Measurements from ENCODE around the gene PCP4.
"Not testable (repeated sequence)": the region's sequence is repeated elsewhere in the genome, so short reads cannot be mapped to it uniquely, and the experiment has no call there.

The PCP4 gene

DNA sequence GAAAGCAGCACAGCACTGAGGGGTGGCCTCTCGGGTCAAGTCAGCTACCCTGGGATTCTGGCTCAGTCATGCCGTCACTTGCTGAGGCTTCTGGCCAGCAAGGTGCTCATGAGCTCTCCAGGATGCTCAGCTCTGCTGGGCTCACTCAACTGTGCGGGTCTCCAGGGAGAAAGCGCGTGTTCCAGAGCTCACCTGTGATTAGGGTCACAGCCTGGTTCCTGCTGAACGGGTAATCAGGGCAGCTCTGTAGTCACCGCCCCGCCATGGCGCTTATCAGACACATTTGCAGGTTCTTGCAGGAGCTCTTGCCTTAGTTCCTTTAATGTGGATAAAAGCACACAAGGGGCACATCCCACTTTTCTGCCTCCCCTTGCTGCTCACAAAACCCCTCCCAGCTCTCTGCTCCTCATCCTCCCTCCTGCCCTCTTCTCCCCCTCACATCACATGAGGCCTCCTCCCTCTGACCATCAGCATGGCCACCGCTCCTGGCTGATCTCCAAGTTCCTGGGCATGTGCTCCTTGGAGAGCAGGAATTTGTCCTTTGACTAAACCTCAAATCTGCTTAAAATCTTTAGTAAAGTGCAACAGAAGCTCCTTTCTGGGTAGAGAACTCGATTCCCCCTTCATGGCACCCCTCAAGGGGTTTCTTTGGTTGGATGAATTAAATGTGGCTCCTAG lies 2.0 kb downstream of the PCP4 start:
- DNase-seq = no peak

DNA sequence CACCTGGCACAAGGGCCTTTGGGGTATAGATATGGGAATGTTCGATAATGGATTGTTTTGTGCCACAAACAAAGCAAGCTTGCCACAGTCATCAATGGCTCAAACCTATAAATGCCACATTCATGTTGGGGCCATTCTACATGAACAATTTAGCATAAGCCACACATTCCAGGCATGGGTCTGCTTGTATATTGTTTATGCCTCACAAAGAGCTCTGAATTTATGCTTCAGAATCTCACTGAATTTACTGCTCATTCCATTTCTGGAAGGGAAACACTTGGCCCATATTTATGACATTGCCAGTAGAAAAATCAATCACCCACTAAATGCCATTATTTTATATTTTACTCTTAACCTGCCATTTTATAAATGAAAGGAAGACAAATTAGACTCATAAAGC lies 6.4 kb downstream of the PCP4 start:
- no peak for DNase-seq

DNA sequence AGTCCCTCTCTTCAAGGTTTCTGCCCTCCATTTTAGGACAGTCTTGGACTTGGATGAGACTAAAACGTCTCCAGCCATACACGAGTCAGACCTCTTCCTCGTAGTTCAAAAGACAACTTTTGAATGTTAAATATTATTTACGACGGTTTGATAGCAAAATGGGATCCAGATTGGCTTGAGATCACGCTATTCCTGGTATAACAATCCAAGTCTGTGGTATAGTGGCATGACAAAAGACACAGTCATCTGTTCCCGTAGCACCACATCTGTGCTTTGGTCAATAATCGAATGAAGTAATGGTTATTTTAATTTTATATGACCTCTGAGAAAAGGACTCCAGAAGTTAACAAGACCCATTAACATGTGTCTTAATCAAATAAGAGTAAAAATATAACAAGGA lies 7.0 kb downstream of the PCP4 start:
- no peak for DNase-seq

DNA sequence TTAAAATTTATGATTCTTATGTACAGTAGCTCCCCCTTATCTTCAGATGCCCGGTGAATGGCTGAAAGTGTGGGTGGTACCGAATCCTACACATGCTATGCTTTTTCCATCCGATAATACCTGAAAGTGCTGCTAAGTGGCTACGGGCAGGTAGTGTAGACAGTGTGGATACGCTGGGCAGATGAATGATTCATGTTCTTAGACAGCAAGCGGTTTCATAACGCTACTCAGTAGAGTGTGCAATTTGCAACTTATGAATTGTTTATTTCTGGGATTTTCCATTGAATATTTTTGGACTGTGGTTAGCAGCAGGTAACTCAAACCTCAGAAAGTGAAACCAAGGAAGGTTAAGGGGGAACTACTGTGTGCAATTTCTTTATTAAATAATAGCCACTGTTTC lies 7.5 kb downstream of the PCP4 start:
- DNase-seq = no peak

DNA sequence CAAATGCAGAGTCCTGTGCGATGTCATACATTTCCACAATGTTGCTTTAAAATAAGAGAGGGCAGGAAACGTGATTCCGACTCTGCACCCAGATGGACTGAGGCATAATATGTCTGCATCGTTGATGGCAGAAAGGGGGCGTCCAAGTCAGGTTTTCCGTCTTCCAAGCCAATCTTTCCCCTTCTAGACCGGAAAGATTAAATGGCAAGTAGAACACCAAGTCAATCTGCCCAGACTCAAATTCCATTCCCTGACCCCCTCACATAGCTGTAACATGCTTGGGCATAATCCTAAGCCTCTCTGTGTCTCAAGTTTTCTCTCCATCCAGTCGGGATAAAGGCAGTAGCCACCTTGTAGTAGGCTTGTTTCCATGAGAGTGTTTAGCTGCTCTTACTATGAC lies 14.4 kb downstream of the PCP4 start:
- no peak for DNase-seq

DNA sequence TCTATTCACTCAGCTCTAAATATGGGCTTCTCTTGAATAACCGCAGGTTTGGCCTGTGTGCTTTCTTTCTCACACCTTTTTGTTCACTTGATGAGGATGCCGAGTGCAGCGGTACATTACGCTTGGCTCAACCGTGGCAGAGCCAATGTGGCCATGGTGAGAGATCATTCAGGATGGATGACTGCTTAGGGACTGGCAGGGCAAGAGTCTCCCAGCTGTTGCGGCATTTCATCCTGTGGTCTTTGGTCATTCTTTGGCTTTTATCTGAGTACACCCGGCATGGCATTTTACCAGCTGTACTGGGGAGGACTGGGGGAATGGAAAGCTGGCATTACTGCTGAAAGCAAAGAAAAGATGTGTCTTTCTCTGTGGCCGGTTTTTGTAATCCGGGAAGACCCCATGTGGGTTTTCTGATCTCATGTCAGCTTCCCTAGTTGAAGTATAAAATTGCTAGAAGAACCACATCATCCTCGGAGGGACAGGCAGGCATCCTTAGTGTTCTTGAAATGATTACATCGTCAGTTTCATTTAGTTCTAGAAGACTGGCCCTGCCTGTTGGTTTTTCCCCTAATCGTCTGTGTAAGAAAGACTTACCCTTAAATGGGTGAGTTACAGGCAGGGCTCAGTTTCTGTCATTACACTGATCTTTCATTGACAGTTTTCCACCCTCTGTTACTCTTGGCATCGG lies 15.1 kb downstream of the PCP4 start:
- no peak for DNase-seq

DNA sequence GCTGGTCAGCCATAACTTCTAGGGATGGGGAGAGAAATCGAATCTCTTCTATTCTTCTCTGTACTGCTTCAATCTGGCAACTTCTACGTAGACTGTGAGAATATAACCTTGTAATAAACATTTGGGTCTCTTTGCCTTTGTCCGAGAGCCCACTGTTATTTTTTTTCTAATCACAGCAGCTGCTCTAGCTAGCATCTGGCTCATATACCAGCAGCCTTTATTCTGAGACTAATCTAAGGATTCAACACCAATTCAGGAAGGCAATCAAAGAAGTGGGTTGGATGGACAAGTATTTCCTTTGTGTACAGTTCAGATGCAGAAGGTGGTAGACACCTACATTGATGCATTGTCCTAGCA lies 15.6 kb downstream of the PCP4 start:
- DNase-seq = no peak

DNA sequence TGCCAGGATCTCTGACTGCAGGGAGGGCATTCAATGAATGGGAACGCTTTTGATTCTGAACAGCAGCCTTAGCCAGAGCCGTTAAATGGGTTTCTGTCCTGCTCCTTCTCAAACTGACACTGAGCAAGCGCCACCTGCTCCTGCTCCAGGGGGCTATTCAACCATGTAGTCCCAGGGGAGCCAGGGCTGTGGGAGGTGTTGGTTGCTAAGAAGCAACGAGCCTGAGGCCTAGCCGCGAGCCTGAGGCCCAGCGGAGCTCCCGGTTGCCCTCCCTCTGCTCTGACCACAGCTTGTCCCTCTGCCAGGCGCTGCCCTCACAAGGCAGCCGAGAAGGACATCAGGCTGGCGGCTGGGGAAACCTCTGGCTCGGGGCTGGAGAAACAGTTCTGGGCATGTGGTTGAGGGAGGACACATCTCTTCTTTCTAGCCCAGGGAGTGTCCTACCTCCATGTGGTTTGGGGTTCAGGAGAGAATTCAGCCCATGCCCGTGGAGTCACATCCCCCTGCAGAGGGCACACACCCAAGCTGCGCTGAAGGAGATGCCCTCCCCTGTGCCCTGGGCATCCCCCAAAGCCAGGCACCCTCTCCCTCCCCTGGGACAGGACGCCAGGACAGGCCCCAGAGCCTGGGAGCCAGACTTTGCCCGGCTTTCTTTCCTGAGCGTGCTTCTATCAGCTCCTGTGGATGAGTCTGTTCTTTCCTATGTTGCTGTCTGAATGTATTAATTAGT lies 18.0 kb downstream of the PCP4 start:
- no peak for DNase-seq

DNA sequence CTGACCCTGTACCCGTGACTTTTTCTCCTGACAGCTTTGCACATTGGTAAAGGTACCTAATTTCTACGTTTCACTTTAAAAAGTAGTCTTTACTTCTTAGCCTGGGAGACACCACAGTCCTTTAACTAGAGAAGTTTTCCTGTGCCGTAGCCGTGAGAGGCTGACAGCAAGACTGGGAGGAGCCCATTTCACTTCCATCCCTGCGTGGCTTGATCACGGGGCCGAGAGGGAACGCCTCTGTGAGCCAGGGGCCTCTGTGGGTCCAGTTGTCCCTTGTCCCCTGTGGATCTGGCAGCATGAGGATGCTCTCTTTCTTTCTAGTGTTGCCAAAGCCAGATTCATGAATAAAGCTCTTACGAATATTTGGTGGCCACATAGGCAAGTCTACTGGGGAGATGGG lies 21.6 kb downstream of the PCP4 start:
- no peak for DNase-seq

DNA sequence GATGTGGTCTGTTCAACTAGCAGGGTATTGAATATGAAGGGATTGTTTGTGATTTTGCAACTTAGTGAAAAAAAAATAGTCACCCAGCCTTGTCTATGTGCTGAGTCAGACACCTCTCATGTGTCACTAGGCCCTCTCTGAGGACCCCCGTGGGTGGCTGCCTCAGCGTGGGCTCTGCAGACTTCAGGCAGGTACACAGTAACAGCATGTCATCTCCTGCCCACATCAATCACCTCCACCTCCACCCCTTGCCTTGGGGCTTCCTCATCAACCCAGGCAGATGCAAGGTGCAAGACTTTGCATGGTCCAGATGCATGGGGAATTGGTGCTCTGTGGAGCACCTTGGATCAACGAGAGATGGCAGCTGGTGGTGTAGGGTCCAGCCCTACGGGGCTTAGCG lies 23.9 kb downstream of the PCP4 start:
- DNase-seq = no peak

DNA sequence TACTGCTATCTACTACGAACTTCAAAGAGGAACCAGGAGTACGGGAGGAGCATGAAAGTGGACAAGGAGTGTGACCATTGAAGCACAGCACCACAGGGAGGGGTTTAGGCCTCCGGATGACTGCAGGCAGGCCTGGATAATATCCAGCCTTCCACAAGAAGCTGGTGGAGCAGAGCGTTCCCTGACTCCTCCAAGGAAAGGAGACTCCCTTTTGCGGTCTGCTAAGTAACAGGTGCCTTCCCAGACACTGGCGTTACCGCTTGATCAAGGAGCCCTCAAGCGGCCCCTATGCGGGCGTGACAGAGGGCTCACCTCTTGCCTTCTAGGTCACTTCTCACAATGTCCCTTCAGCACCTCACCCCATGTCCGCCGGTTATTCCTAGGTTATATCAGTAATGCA lies 24.6 kb downstream of the PCP4 start:
- DNase-seq = not testable (repeated sequence)

DNA sequence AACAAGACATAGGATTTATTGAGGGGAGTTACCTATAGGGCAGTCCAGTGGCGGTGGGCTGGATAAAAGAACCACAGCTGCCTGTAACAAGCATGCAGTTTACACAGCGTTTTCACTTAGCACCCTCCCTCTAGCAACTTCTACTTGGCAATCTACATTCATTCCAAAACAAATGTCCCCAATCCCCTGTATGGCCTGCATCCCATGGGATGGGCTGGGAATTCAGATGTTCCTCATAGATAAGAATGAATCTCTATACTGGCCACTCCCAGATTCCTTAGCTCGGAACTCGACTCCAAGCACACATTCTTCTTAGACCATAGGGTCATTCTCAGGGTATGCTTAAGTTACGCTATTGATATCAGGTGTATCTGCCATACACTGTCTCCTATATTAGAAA lies 33.3 kb downstream of the PCP4 start:
- DNase-seq = no peak

DNA sequence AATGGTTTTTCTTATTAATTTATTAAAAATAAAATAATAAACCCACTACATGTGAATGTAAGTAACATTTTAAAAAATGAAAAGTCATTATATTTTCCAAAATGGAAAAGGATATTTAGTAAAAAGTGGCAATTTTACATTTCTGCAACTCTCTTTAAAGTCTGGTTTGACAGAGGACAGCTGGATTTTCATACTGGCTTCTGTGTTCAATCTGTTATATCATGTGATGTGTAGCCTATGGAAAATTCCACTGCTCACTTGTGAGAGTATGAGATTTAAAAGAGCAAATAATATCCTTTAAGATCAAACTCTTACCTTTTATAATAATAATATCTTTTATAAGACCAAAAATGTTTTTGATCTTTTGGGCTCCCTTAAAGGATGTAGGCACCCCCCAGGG lies 33.7 kb downstream of the PCP4 start:
- DNase-seq = no peak

DNA sequence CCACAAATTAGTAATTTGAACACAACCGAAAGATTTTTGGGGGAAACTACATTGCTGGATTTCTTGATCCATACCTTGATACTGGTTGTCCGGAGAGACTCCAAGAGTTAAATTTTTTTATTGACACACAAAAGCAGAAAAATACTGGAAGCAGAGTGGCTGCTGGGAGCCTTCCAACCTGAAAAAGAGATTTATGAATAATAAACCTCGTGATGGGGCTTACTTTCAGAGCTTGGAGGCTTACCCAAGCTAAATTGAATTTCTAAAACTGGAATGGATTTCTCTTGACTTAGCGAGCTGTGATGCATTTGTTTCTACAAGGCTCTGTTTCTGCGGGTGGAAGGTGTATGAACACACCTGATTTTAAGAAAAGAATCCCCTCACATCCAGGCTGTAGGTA lies 35.7 kb downstream of the PCP4 start:
- DNase-seq = no peak

DNA sequence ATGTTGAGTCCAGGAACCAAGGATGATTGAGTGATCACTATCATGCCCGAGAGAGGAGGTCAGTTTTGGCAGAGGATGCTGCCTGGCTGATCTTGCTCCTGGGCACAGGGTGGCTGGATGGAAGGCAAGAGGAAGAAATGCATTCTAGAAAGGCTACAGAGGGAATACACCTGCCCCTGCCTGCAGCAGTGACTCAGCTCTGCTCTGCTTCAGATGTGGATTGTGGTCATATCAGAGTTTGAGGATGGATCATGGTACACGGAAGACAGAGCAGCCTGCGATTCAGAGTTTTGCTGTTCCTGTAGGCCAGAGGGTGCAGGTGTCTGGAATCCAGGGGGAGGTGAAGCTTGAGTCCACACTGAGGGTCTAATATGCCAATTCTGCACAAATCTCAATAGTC lies 37.2 kb downstream of the PCP4 start:
- DNase-seq = no peak

DNA sequence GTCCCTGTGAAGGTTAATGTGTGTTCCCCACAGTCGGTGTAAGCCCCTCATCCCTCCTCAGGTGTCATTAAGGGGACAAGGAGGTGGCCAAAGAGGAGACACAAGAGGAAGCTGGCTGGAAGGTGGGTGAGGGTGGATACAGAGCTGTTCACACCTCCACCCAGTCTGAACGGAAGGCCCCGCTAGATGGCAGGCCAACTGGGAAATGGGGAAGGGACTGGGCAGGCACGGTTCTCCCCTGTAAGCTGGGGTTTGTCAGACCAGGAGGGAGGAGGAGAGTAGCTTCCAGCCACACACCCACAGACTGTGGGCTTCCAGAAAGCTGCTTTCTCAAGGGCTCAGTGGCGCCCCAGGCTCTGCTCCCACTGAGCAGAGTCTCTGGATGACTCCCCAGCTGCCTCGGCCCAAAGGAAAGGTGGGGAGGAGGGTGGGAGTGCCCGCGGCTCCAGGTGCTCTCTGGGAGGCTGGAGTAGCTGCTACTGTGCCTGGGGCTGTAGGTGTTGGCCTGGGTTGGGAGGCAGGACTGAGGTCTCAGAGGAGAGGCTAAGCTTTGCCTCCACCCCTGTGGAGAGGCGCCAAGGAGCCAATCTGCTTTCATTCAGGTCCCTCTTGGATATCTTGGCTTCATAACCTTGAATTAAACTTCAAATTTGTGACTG lies 41.2 kb downstream of the PCP4 start:
- DNase-seq = no peak

DNA sequence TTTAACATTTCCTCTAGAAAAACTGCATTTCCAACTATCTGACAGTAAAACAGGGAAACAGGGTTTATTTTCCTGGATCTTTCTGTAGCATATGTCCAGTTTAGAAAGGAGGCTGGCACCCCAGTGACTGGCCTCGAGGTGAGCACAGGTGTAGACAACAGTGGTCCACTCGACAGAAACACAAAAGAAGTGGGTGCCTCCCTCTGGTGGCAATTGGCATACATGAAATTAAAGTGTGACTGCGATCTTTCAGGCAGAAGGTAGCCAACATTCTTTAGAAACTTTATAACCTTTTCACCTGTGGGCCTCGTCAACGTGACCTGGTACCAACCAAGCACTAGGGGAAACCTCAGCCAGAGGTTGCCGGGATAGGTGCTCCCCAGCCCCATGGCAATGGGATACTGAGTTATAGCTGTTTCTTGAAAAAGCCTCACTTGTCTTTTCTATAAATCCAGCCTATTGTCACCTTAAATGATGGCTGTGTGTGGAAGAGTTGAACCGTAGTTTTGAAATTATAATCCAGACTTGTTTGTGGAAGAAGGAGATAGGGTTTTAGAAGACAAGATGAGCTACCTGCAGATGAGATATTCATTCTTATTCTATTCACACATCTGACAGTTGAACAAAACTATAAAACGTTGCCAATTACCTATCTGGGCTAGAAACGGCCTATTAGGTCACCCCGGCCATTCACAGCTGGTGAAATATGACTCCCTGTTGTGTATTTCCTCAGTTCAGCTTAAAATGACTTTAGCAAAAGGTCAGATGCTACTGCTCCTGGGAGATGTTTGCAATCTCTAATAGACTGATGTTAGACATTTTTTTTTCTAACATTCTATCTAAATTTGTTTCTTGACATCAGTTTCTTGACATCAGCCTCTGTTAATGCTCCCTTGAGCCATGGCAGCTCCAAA lies 44.3 kb downstream of the PCP4 start:
- DNase-seq = no peak

DNA sequence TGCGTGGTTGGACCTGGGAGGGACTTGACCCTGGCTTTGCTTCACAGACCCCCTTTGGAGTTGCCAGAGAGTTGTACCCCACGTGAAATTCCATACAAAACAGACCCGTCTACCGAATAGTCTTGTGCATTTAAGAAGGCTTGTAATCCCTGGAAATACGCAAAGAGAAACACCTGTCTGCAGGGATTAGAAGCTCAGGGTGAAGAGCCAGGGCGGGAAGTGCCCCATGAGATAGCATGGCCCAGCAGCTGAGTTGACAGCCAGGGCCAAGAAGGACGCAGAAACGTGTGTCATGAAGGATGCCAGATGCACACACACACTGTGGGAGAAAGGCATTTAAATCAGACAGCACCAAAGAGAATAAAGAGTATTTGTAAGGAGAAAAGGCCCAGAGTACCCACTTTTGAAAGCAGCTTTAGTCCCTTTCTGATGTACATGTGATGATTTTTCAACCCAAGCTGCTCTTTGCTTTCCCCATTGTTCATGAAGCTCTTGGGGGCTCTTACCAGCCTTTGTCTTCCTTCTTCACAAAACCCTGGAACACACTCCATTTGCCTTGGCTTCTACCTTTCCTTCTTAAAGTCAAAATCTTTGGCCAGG lies 46.6 kb downstream of the PCP4 start:
- DNase-seq = no peak

DNA sequence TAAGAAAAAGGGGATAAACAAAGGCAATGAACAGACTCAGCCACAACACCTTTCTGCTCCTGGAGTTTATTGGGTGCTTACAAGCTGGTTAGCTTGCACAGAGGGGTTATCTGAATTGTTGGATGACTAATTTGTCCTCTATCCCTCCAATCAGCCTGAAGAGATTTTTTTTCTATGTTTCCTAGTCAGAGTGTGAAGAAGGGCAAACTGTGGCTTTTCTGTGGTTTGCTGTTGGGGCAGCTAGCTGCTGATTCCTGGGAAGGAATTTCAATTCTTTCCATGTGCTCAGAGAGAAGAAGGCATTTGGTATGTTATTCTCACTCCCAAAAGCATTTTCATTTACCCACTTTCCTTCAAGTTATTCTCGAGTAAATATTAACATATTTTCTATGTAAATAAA lies 48.6 kb downstream of the PCP4 start:
- no peak for DNase-seq

DNA sequence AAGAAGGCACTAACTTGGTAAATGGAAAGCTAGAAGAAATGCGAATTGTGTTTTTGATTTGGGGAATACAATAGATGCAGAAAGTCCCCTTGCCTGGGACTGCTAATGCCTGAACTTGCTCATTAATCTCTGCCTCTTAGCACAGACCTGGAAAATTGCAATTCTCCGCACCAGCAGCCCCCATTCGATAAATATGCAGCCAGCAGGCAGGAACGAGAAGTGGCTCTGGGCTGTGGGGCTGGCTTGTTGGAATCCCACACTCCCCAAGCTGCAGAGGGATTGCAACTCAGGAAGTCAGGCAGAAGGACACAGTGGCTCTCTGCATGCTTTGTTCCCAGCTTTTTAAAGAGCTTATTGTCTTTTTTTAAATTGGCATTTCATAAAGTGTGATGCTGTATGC lies 51.3 kb downstream of the PCP4 start:
- DNase-seq = no peak

DNA sequence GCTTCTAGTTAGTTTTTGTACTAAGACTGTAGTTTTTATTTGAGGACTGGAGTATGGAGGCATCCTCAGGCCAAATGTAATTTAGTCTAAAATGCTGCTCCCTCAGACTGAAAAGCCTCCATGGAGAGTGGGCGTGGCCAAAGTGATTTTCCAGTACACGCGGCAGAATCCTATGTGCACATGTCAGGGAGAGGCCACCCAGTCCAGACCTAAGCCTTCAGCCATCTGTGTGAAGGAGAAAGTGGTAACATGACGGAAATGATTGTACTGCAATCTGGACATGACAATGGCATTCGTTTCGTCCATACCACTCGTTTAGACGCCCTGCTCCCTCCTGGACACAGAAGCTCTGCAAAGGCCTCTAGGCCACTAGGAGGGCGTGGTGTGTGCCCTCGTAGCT lies 56.2 kb downstream of the PCP4 start:
- no peak for DNase-seq

DNA sequence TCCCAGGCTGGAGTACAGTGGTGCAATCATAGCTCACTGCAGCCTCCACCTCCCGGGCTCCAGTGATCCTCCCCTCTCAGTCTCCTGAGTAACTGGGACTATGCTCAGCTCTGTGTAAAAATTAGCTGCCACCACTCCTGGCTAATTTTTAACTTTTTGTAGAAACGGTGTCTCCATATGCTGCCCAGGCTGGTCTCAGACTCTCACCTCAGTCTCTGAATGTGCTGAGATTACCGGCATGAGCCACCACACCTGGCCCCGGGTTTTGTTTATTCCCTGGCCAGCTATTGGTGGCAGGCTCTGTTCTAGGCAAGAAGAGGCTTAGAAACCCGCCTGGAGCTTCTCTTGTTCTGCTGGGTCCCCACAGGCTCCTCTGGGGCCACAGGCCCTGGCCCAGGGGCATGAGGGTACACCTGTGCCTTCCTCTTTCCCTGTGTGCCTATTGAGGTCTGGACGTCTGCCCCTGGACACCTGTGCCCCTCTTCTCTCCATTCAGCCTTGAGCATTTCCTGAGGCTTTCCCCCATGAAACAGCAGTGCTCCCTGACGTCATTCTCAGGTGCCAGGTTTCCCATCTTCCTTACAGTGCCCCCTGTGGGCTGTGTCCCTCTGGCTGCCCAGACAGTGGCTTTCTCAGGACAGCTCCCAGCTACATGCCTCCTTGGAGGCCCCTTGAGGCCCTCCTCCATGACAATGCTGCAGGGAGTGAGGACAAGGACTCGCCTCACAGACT lies 57.5 kb downstream of the PCP4 start:
- no peak for DNase-seq
